GM12878 (cell line): ENCODE measurements around the gene WWOX.

Experiments used
- CEBPB ChIP-seq, 2 experiments: fragments of 150-350 bp in 1 of 2; IDR thresholded peaks; 2 replicates each; pipeline ENCODE4 v1.6.1; 2012 to 2014; ENCODE audit warnings: low read depth in 2 of 2, low read length in 2 of 2, borderline replicate concordance in 1 of 2, inconsistent platforms in 1 of 2
- EGR1 ChIP-seq, 2 experiments: IDR thresholded peaks; 1 replicate in 1 of 2; 2 replicates in 1 of 2; pipeline ENCODE4 v1.6.1; 2011 to 2012; ENCODE audit warnings: low read depth in 2 of 2, low read length in 2 of 2, borderline replicate concordance in 1 of 2, mild to moderate bottlenecking in 1 of 2, moderate library complexity in 1 of 2
- ELK1 ChIP-seq: IDR thresholded peaks from 2 replicates; pipeline ENCODE4 v1.6.1; 2012; ENCODE audit warnings: low read depth, low read length, improper control_type of control experiment
- EP300 ChIP-seq, 2 experiments: fragments of 150-350 bp in 1 of 2; IDR thresholded peaks; 2 replicates each; pipeline ENCODE4 v1.6.1; 2011 to 2012; ENCODE audit warnings: low read depth in 2 of 2, low read length in 2 of 2, borderline replicate concordance in 1 of 2, improper control_type of control experiment in 1 of 2, inconsistent platforms in 1 of 2; ENCODE audit not compliant: control insufficient read depth in 1 of 2
- FOS ChIP-seq: IDR thresholded peaks from 3 replicates; pipeline ENCODE4 v1.6.1; 2011; ENCODE audit warnings: borderline replicate concordance; ENCODE audit not compliant: insufficient read length; ENCODE audit errors: extremely low read depth
- POLR2A ChIP-seq: IDR thresholded peaks from 2 replicates; pipeline ENCODE4 v1.6.1; 2011; ENCODE audit warnings: low read depth, mild to moderate bottlenecking, low read length
- RAD21 ChIP-seq: IDR thresholded peaks from 2 replicates; pipeline ENCODE4 v1.6.1; 2011; ENCODE audit warnings: mild to moderate bottlenecking, low read depth, low read length, moderate library complexity; ENCODE audit not compliant: insufficient read depth
- REST ChIP-seq: IDR thresholded peaks from 2 replicates; pipeline ENCODE4 v1.6.1; 2012; ENCODE audit warnings: mild to moderate bottlenecking, low read depth, low read length
- YY1 ChIP-seq: IDR thresholded peaks from 2 replicates; pipeline ENCODE4 v1.6.1; 2011; ENCODE audit warnings: low read depth, mild to moderate bottlenecking, low read length
- TF ChIP-seq, protein P1 (sequence below), 3 experiments: IDR thresholded peaks in 2 of 3; conservative IDR thresholded peaks in 1 of 3; 2 replicates each; pipeline ENCODE4 v1.5.1; 2011; ENCODE audit warnings: low read depth in 3 of 3, low read length in 3 of 3, mild to moderate bottlenecking in 3 of 3, control low read depth in 2 of 3, moderate library complexity in 2 of 3, inconsistent platforms in 1 of 3, mixed read lengths in 1 of 3; ENCODE audit not compliant: control insufficient read depth in 2 of 3, insufficient read depth in 1 of 3; ENCODE audit errors: extremely low read depth in 1 of 3

- TF ChIP-seq, protein P1, sequence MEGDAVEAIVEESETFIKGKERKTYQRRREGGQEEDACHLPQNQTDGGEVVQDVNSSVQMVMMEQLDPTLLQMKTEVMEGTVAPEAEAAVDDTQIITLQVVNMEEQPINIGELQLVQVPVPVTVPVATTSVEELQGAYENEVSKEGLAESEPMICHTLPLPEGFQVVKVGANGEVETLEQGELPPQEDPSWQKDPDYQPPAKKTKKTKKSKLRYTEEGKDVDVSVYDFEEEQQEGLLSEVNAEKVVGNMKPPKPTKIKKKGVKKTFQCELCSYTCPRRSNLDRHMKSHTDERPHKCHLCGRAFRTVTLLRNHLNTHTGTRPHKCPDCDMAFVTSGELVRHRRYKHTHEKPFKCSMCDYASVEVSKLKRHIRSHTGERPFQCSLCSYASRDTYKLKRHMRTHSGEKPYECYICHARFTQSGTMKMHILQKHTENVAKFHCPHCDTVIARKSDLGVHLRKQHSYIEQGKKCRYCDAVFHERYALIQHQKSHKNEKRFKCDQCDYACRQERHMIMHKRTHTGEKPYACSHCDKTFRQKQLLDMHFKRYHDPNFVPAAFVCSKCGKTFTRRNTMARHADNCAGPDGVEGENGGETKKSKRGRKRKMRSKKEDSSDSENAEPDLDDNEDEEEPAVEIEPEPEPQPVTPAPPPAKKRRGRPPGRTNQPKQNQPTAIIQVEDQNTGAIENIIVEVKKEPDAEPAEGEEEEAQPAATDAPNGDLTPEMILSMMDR (IDR thresholded peaks at IDR 0.05 in 2 of 3, conservative IDR thresholded peaks at IDR 0.05 in 1 of 3; ENCODE audit: control insufficient read depth in 2 of 3, extremely low read depth in 1 of 3, insufficient read depth in 1 of 3, low read depth in 3 of 3, low read length in 3 of 3) = no peak
- TF ChIP-seq ELK1 (no peak), POLR2A (no peak), CEBPB (IDR thresholded peaks at IDR 0.05; ENCODE audit: borderline replicate concordance in 1 of 2, low read depth in 2 of 2, low read length in 2 of 2) (no peak), REST (no peak), FOS (no peak), EP300 (IDR thresholded peaks at IDR 0.05; ENCODE audit: borderline replicate concordance in 1 of 2, control insufficient read depth in 1 of 2, low read depth in 2 of 2, low read length in 2 of 2) (no peak), EGR1 (IDR thresholded peaks at IDR 0.05; ENCODE audit: borderline replicate concordance in 1 of 2, low read depth in 2 of 2, low read length in 2 of 2) (no peak), RAD21 (no peak), YY1 (no peak)
These were observed 976.8 kb downstream of the WWOX start for GRCh38 chr16:79076047-79076767.
